Measurements from ENCODE around the gene SULT2A1.
"Not testable (repeated sequence)": the region's sequence is repeated elsewhere in the genome, so short reads cannot be mapped to it uniquely, and the experiment has no call there.

The SULT2A1 gene

GRCh38 chr19:47859838-47860237 lies 26.3 kb downstream of the SULT2A1 start:
- DNase-seq, result not testable (repeated sequence)

GRCh38 chr19:47858646-47859285 lies 27.3 kb downstream of the SULT2A1 start, which contains the start of gene TPRX2:
TPRX2 (plus strand) TSS chr19:47859235; CDS start chr19:47859247, 12 bp downstream.
- not testable (repeated sequence) for DNase-seq

- DNase-seq, result not testable (repeated sequence)
Observed at GRCh38 chr19:47858231-47858630, 27.9 kb downstream of the SULT2A1 start.

- no peak for DNase-seq
Observed at GRCh38 chr19:47854459-47854858, 31.7 kb downstream of the SULT2A1 start.

GRCh38 chr19:47853003-47853402 lies 33.1 kb downstream of the SULT2A1 start:
- DNase-seq, result no peak

- peak; percentile 56 to 66 for DNase-seq
Observed at GRCh38 chr19:47848823-47849473, 37.2 kb downstream of the SULT2A1 start.

- no peak for DNase-seq
Observed at GRCh38 chr19:47848425-47848822, 37.7 kb downstream of the SULT2A1 start.

- DNase-seq, result no peak
Observed at GRCh38 chr19:47842941-47843340, 43.2 kb downstream of the SULT2A1 start.

- DNase-seq, result no peak
Observed at GRCh38 chr19:47839913-47840312, 46.2 kb downstream of the SULT2A1 start.

GRCh38 chr19:47839411-47839810 lies 46.7 kb downstream of the SULT2A1 start:
- no peak for DNase-seq

- no peak for DNase-seq
Observed at GRCh38 chr19:47836038-47836437, 50.1 kb downstream of the SULT2A1 start.

GRCh38 chr19:47832723-47833122 lies 53.4 kb downstream of the SULT2A1 start:
- no peak for DNase-seq

- no peak for DNase-seq
Observed at GRCh38 chr19:47826800-47827199, 59.3 kb downstream of the SULT2A1 start.

GRCh38 chr19:47824396-47824795 lies 61.7 kb downstream of the SULT2A1 start:
- no peak for DNase-seq

GRCh38 chr19:47821460-47822020 lies 64.6 kb downstream of the SULT2A1 start, which contains the start of gene CRX:
CRX (plus strand) TSS chr19:47821937; CDS start chr19:47834444, 12,507 bp downstream.
- no peak for DNase-seq
